Activated CD4-positive, alpha-beta T cell treated with anti-CD3 and anti-CD28 coated beads, Interleukin-2, amount 10 ng/mL, durations not matched to agents 7 days and 5 days (primary cell): ENCODE data around the gene TGDS. TPM values are rescaled to one million over a fixed set of nuclear protein-coding genes. Genes with fewer than 3 reads are reported as not detected.
A peak's percentile ranks its signal among the peaks of the same experiment; 100 is the strongest.

ENCODE experiments used
- CTCF ChIA-PET: fragments of 350-600 bp; sonication (Branson Sonifier 250); formaldehyde crosslinking; loops from one replicate; lab custom pipeline; 2021; ENCODE audit warnings: antibody characterized with exemption; lab: Charles Lee
- POLR2A ChIA-PET: fragments of 350-600 bp; sonication (Branson Sonifier 250); formaldehyde crosslinking; loops from one replicate; lab custom pipeline; 2021; ENCODE audit warnings: antibody characterized with exemption; lab: Charles Lee
- DNase-seq: peaks from one replicate; pipeline ENCODE4 v3.0.0-alpha.2; 2020
- H3K27ac Mint-ChIP-seq: one replicate; pipeline ENCODE4 v1.8.0; 2021; ENCODE audit warnings: mild to moderate bottlenecking, moderate library complexity, mixed read lengths
- H3K27me3 Mint-ChIP-seq: one replicate; pipeline ENCODE4 v1.8.0; 2021; ENCODE audit warnings: mixed read lengths
- H3K36me3 Mint-ChIP-seq: one replicate; pipeline ENCODE4 v1.8.0; 2021; ENCODE audit warnings: low read depth, mixed read lengths
- H3K4me1 Mint-ChIP-seq: one replicate; pipeline ENCODE4 v1.8.0; 2021; ENCODE audit warnings: mixed read lengths
- H3K4me3 Mint-ChIP-seq: one replicate; pipeline ENCODE4 v1.8.0; 2021; ENCODE audit warnings: mild to moderate bottlenecking, moderate library complexity, mixed read lengths
- H3K9me3 Mint-ChIP-seq: one replicate; pipeline ENCODE4 v1.8.0; 2021; ENCODE audit warnings: mixed read lengths
- total RNA-seq, 2 experiments: library from RNA; stranded (reverse); gene quantifications; one replicate each; pipeline ENCODE4 v1.2.3, GENCODE V29; 2021

TGDS gene
- total RNA-seq, 2 experiments from 2014 or later: 15.6 to 16.2 TPM

DNA sequence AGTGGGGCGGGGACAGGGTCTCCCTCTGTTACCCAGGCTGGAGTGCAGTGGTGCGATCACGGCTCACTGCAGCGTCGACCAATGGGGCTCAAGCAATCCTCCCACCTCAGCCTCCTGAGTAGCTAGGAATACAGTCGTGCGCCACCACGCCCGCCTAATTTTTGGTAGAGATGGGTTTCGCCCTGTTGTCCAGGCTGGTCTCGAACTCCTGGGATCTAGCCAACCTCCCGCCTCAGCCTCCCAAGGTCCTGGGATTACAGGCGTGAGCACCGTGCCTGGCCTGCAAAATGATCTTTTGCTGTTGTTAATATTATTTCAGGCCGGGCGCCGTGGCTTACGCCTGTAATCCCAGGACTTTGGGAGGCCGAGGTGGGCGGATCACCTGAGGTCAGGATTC is 621 bp upstream of the TGDS start:
- H3K27ac Mint-ChIP-seq: peak overlapping the region; percentile 94
- CTCF ChIA-PET: interaction anchor here (1.0 to 1.7 kb wide), 5 partner anchors 8 to 161 kb away, joined by 3 to 8 read pairs (median 4); no protein-coding TSS in a partner anchor
- POLR2A ChIA-PET: interaction anchor here (1.4 kb wide), 1 partner anchor 47 kb away, joined by 4 read pairs; no protein-coding TSS in a partner anchor

DNA sequence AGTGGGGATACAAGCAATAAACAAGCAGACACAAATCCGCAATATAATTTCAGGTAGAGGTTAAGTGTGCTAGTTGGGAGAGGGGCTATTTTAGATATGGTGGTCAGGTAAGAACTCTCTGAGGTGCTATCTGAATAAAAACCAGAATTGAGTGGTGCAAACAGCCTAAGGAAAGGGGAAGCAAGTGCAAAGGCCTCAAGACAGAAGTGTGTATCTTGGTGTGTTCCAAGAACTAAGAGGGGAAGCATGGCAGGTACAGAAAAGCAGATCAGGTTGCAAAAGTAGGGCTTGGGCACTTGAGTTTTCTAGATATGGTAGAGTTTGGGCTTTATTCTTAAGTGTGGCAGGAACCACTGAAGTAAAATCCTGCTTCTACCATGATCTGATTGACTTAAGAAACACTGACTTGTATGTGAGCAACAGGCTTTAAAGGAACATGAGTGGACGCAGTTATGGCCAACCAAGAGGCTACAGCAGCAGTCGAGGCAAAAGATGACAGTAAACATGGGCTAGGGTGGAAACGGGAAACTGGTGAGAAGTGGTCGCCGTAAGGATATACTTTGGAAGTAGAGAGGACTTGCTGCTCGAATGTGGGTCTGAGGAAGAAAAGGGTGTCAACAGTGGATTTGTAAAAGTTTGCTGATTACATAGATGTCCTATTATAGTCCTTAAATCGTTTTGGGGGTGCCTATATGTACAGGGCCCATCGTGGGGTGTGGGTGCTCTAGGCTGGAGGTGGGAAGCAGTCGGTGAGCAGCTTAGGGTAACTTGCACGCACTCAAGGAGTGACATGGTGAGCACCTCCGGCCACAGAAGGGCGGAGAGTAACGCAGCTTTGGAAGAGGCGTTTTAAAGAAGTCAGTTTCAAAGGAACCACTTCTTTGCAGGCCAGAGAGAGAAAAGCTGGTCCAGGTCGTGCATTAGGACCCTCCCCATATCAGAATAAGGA is 677 bp downstream of the TGDS start:
- ChIA-PET POLR2A (interaction anchor here (0.6 to 1.4 kb wide), 3 partner anchors 16 to 46 kb away, joined by 3 to 4 read pairs (median 3); no protein-coding TSS in a partner anchor), CTCF (interaction anchor here (0.6 to 1.7 kb wide), 6 partner anchors 8 to 1190 kb away, joined by 3 to 8 read pairs (median 4); no protein-coding TSS in a partner anchor)
- peaks cover 43% of the 10 kb centered on the region for H3K4me1 Mint-ChIP-seq
- peak overlapping the region; percentile 94 for H3K27ac Mint-ChIP-seq
- H3K4me3 Mint-ChIP-seq: peak overlapping the region; percentile 83
- H3K36me3 Mint-ChIP-seq: peaks cover 20% of the 10 kb centered on the region
- H3K27me3 Mint-ChIP-seq: no peaks in the 10 kb centered on the region
- peak; percentile 41 for DNase-seq
- no peaks in the 10 kb centered on the region for H3K9me3 Mint-ChIP-seq

More for the DNA sequence above, 621 bp upstream of the TGDS start:
- Mint-ChIP-seq H3K9me3 (peaks cover 10% of the 10 kb centered on the region), H3K27me3 (no peaks in the 10 kb centered on the region), H3K4me1 (peaks cover 47% of the 10 kb centered on the region), H3K36me3 (peaks cover 18% of the 10 kb centered on the region), H3K4me3 (peak overlapping the region; percentile 83)
- DNase-seq: no peak

DNA sequence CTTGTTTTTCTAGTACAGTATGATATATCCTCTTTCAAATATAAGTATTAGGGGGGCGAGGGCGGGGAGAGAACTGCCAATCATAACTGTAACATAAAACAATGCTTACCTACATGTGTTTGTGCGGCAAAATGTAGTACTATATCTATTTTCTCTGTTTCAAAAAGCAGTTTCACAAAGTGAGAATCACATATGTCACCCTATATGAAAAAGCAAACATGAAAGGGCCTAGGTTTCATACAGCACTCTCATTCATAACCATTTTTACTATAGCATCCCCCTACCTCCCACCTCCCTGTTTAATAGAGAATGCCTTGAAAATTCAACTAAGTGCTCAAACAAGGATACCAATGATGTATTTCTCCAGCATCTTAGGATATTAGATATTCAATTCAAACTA is 5.2 kb downstream of the TGDS start:
- CTCF ChIA-PET: no interaction called here
- peaks cover 39% of the 10 kb centered on the region for H3K36me3 Mint-ChIP-seq
- H3K27me3 Mint-ChIP-seq: no peaks in the 10 kb centered on the region
- DNase-seq: no peak
- peaks cover 41% of the 10 kb centered on the region for H3K4me1 Mint-ChIP-seq
- no peak overlapping the region for H3K27ac Mint-ChIP-seq
- POLR2A ChIA-PET: no interaction called here
- no peaks in the 10 kb centered on the region for H3K9me3 Mint-ChIP-seq
- no peak overlapping the region for H3K4me3 Mint-ChIP-seq

DNA sequence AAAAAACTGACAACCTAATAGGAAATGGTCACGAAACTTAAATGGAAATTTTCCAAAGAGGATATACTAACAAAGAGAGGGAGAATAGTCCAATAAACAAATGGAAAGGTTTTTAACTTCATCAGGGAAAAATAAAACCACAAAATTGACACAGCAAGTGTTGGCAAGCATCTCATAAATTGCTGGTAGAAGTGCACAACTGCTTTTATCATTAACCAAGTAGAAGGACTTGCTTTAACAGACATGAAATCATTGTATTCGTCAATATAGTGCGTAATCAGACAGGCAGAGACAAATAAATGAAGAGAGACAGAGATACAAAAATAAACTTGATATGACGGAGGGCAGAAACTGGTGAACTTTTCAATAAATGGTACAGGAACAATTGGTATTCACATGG is 7.4 kb downstream of the TGDS start:
- POLR2A ChIA-PET: no interaction called here
- no peak for DNase-seq
- no peaks in the 10 kb centered on the region for H3K9me3 Mint-ChIP-seq
- no peak overlapping the region for H3K27ac Mint-ChIP-seq
- peaks cover 50% of the 10 kb centered on the region for H3K36me3 Mint-ChIP-seq
- H3K27me3 Mint-ChIP-seq: no peaks in the 10 kb centered on the region
- peaks cover 28% of the 10 kb centered on the region for H3K4me1 Mint-ChIP-seq
- H3K4me3 Mint-ChIP-seq: no peak overlapping the region
- CTCF ChIA-PET: interaction anchor here (1.0 kb wide), 1 partner anchor 25 kb away, joined by 5 read pairs; no protein-coding TSS in a partner anchor

DNA sequence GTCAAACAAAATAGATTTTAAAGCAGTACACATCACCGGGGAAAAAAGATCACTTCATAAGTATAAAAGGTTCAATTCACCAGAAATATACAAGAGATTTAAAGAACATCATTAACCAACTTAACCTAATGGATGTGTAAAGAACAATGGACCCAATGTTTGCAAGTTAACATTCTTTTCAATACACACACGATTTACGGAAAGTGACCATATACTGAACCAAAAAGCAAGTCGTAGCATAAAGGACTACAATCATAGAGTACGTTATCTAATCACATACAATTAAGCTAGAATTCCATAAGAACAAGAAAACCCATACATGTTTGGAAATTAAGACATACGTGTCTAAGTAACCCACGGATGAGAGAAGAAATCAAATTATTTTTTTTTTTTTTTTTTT is 9.6 kb downstream of the TGDS start:
- ChIA-PET POLR2A (no interaction called here), CTCF (interaction anchor here (0.7 to 1.3 kb wide), 4 partner anchors 9 to 604 kb away, joined by 3 to 6 read pairs (median 4); partner anchors contain the start of gene TGDS)
- H3K4me3 Mint-ChIP-seq: no peak overlapping the region
- peaks cover 21% of the 10 kb centered on the region for H3K4me1 Mint-ChIP-seq
- H3K36me3 Mint-ChIP-seq: peaks cover 58% of the 10 kb centered on the region
- H3K27me3 Mint-ChIP-seq: no peaks in the 10 kb centered on the region
- DNase-seq: no peak
- H3K27ac Mint-ChIP-seq: no peak overlapping the region
- H3K9me3 Mint-ChIP-seq: no peaks in the 10 kb centered on the region

DNA sequence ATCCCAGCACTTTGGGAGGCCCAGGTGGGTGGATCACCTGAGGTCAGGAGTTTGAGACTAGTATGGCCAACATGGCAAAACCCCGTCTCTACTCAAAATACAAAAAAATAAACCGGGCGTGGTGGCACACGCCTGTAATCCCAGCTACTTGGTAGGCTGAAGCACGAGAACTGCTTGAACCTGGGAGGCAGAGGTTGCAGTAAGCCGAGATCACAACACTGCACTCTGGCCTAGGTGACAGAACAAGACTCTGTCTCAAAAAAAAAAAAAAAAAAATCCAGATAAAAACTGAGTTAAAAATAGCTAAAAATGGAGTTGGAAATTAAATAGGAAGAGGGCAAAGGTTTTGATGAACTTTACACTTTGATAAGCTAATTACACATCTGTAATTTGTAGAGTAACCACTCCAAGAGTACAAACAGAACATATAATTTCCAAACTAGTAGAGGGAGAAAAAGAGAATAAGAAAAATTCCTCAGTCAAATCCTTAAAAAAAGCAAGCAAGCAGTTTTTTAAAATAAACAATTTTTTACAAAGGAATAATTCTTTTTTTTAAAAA is 10.3 kb downstream of the TGDS start:
- Mint-ChIP-seq H3K36me3 (peaks cover 59% of the 10 kb centered on the region), H3K4me1 (peaks cover 18% of the 10 kb centered on the region), H3K27me3 (no peaks in the 10 kb centered on the region), H3K4me3 (no peak overlapping the region), H3K9me3 (no peaks in the 10 kb centered on the region), H3K27ac (no peak overlapping the region)
- CTCF ChIA-PET: interaction anchor here (0.6 to 1.5 kb wide), 4 partner anchors 32 to 1444 kb away, joined by 3 to 6 read pairs (median 3); no protein-coding TSS in a partner anchor
- POLR2A ChIA-PET: no interaction called here
- DNase-seq: no peak

DNA sequence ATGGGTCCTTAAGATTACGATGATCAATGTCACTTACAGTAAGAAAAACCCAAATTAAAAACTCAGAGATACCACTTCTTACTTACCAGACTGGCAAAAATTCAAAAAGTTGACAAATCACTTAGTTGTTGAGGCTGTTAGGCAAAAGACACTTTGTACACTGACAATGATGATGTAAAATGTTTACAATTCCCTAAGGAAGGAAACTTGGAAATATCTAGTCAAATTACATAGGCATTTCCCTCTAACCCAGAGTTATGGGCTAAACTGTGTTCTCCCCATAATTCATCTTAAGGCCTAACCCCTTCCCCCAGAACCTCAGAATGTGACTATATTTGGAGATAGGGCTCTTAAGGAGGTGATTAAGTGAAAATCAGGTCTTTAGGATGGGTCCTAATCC is 12.0 kb downstream of the TGDS start:
- no peak for DNase-seq
- ChIA-PET CTCF (no interaction called here), POLR2A (no interaction called here)
- Mint-ChIP-seq H3K27me3 (no peaks in the 10 kb centered on the region), H3K36me3 (peaks cover 62% of the 10 kb centered on the region), H3K4me3 (no peak overlapping the region), H3K9me3 (no peaks in the 10 kb centered on the region), H3K27ac (no peak overlapping the region), H3K4me1 (peaks cover 9% of the 10 kb centered on the region)

DNA sequence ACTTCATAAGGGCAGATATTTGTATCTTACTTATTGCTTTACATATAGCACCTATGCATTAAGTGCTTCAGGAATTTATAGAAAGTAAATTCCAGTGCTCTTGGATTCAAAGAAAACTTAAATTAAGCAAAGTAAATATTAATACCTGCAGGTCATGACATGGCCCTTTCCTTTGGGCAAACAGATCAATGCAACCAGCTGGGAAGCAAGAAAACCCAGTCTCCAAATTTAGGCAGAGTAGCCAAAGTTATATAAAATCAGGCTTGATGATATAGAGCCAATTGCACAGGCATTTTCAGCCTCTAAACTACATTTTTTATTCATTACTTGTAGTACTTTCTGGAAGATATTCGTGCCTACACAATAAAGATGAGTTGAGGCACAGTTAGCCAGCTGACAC is 16.9 kb downstream of the TGDS start:
- POLR2A ChIA-PET: interaction anchor here (0.5 to 0.6 kb wide), 2 partner anchors 16 to 19 kb away, joined by 3 read pairs; no protein-coding TSS in a partner anchor
- DNase-seq: no peak
- CTCF ChIA-PET: no interaction called here
- Mint-ChIP-seq H3K9me3 (no peaks in the 10 kb centered on the region), H3K36me3 (peaks cover 56% of the 10 kb centered on the region), H3K27ac (no peak overlapping the region), H3K4me3 (no peak overlapping the region), H3K27me3 (no peaks in the 10 kb centered on the region), H3K4me1 (peaks cover under 1% of the 10 kb centered on the region)

DNA sequence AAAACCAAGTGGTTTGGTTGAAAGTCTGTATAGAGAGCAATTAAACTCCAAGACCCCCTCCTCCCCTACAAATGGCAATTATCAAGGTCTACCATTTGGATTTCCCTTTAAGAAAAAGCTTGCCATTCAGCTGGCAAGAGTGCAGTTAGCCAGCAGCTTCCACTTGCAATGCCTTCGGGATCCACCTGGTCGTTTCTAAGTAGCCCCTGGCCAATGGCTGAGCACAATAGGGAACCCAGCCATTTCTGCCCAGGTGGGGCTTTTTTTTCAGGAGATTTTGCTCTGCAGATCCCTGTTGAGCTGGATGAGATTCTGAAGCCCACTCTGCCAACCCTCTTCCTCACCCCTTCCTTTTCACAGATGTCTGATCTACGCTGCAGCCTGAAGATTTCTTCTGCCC is 26.3 kb downstream of the TGDS start:
- no peak overlapping the region for H3K27ac Mint-ChIP-seq
- ChIA-PET CTCF (interaction anchor here (1.5 kb wide), 1 partner anchor 20 kb away, joined by 3 read pairs; no protein-coding TSS in a partner anchor), POLR2A (no interaction called here)
- peaks cover 3% of the 10 kb centered on the region for H3K9me3 Mint-ChIP-seq
- DNase-seq: no peak
- peaks cover 54% of the 10 kb centered on the region for H3K36me3 Mint-ChIP-seq
- H3K4me1 Mint-ChIP-seq: no peaks in the 10 kb centered on the region
- no peak overlapping the region for H3K4me3 Mint-ChIP-seq
- H3K27me3 Mint-ChIP-seq: no peaks in the 10 kb centered on the region

DNA sequence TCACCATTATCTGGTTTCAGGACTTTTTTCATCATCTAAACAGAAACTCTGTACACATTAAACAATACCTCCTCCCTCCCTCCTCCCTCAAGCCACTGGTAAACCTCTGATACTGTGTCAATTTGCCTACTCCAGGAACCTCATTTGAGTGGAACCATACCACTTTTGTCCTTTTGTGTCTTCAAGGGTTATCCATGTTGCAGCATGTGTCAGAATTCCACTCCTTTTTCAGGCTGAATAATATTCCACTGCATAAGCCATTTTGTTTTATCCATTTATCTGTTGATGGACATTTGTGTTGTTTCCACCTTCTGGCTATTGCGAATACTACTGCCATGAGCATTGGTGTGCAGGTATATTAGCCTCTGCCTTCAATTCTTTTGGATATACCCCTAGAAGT is 27.5 kb downstream of the TGDS start:
- ChIA-PET CTCF (interaction anchor here (0.6 kb wide), 1 partner anchor 204 kb away, joined by 5 read pairs; no protein-coding TSS in a partner anchor), POLR2A (no interaction called here)
- no peak for DNase-seq
- H3K4me3 Mint-ChIP-seq: no peak overlapping the region
- H3K27ac Mint-ChIP-seq: no peak overlapping the region
- peaks cover under 1% of the 10 kb centered on the region for H3K9me3 Mint-ChIP-seq
- peaks cover 47% of the 10 kb centered on the region for H3K36me3 Mint-ChIP-seq
- H3K27me3 Mint-ChIP-seq: no peaks in the 10 kb centered on the region
- H3K4me1 Mint-ChIP-seq: no peaks in the 10 kb centered on the region

DNA sequence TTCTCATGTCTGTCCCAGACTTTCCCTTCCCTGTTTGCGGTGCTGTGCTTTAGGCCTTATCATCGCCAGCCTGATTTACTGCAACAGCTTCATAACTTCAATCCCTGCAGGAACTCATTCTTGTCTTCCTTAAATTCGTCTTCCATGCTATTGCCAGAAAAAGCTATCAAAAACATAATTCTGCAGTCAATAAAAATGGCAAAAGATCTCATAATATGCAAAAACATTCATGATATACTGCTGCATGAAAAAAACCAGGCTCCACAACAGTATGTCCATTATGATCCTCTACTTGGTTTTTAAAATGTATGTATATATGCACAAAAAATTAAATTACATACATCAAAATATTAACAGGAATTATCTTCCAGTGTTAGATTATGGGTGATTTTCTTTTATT is 28.4 kb downstream of the TGDS start:
- no peak overlapping the region for H3K27ac Mint-ChIP-seq
- ChIA-PET CTCF (interaction anchor here (0.7 to 1.3 kb wide), 3 partner anchors 11 to 44 kb away, joined by 3 to 6 read pairs (median 5); no protein-coding TSS in a partner anchor), POLR2A (no interaction called here)
- no peaks in the 10 kb centered on the region for H3K27me3 Mint-ChIP-seq
- H3K9me3 Mint-ChIP-seq: no peaks in the 10 kb centered on the region
- DNase-seq: no peak
- peaks cover 42% of the 10 kb centered on the region for H3K36me3 Mint-ChIP-seq
- no peak overlapping the region for H3K4me3 Mint-ChIP-seq
- H3K4me1 Mint-ChIP-seq: no peaks in the 10 kb centered on the region

DNA sequence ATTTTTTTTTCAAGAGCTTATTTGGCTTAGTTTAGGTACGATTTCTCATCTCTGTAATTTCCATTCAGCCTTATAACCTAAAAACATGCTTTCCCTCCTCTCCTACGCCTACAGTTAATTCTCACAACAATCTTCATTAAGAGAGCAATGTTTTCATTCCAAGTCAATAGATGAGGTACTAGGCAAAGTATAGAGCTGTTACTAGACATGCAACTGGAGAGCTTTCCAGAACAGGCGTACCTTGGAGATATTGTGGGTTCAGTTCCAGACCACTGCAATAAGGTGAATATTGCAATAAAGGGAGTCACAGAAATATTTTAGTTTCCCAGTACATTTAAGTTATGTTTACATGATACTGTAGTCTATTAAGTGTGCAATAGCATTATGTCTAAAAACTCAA is 34.8 kb downstream of the TGDS start:
- ChIA-PET CTCF (interaction anchor here (0.6 to 0.9 kb wide), 3 partner anchors 11 to 130 kb away, joined by 3 read pairs; no protein-coding TSS in a partner anchor), POLR2A (no interaction called here)
- H3K4me3 Mint-ChIP-seq: no peak overlapping the region
- no peak for DNase-seq
- no peaks in the 10 kb centered on the region for H3K27me3 Mint-ChIP-seq
- H3K36me3 Mint-ChIP-seq: peaks cover 20% of the 10 kb centered on the region
- peaks cover 22% of the 10 kb centered on the region for H3K4me1 Mint-ChIP-seq
- peaks cover 9% of the 10 kb centered on the region for H3K9me3 Mint-ChIP-seq
- no peak overlapping the region for H3K27ac Mint-ChIP-seq
